Esophagus muscularis mucosa (tissue), 4 donors: ENCODE data around the gene OR4D2. TPM values are rescaled to one million over a fixed set of nuclear protein-coding genes. Genes with fewer than 3 reads are reported as not detected.

ENCODE experiments used
- DNase-seq: peaks from one replicate; pipeline ENCODE4 v3.0.0-alpha.2; 2017; ENCODE audit errors: extremely low spot score
- H3K27ac ChIP-seq, 4 donors: fragments of 200-600 bp; sonication (generic); replicated peaks in 1 of 4; 1 replicate in 3 of 4; 2 replicates in 1 of 4; pipeline ENCODE4 v1.5.1; 2016 to 2019; ENCODE audit warnings: mild to moderate bottlenecking in 1 of 4
- H3K27me3 ChIP-seq, 4 donors: fragments of 200-600 bp; sonication (generic); one replicate each; pipeline versions ENCODE4 v1.5.1 to v1.6.0; 2016 to 2019
- H3K36me3 ChIP-seq, 4 donors: fragments of 200-600 bp; sonication (generic); one replicate each; pipeline ENCODE4 v1.5.1; 2016 to 2019
- H3K4me1 ChIP-seq, 4 donors: fragments of 200-600 bp; sonication (generic); one replicate each; pipeline ENCODE4 v1.5.1; 2016 to 2019
- H3K4me3 ChIP-seq, 4 donors: fragments of 200-600 bp; sonication (generic); 1 replicate in 2 of 4; 2 replicates in 2 of 4; pipeline ENCODE4 v1.5.1; 2016 to 2019; ENCODE audit warnings: mild to moderate bottlenecking in 4 of 4, moderate library complexity in 1 of 4
- H3K9me3 ChIP-seq, 4 donors: fragments of 200-600 bp; sonication (generic); 1 replicate in 3 of 4; 2 replicates in 1 of 4; pipeline ENCODE4 v1.5.1; 2016 to 2019
- EP300 ChIP-seq: sonication (generic); formaldehyde crosslinking; IDR thresholded peaks from one replicate; pipeline ENCODE4 v1.6.1; 2017; ENCODE audit warnings: antibody characterized with exemption
- POLR2A ChIP-seq: fragments of 450-650 bp; IDR thresholded peaks from one replicate; pipeline ENCODE4 v1.6.1; 2017; ENCODE audit warnings: antibody characterized with exemption, moderate library complexity, mild to moderate bottlenecking, low read depth
- POLR2AphosphoS5 ChIP-seq, 2 donors: sonication (generic); formaldehyde crosslinking; IDR thresholded peaks; one replicate each; pipeline ENCODE4 v1.6.1; 2017; ENCODE audit warnings: antibody characterized with exemption in 2 of 2
- WGBS: methylation state at CpG from one replicate; pipeline ENCODE4 v1.1.5; 2018; 5-methylcytosine and 5-hydroxymethylcytosine counted together
- intact Hi-C: fragments of 100-400 bp; cut with DNase I; formaldehyde crosslinking; loops from one replicate; pipeline ENCODE4 v1.15.1; 2023
- total RNA-seq, 4 donors: library from RNA; depleted of rRNA; stranded (reverse); fragments of >200 nt; gene quantifications; one replicate each; pipeline versions ENCODE4 v1.1.0 to v1.2.1, GENCODE V29; 2016
- TF ChIP-seq, protein P1 (sequence below), 3 experiments: fragments of 200-600 bp in 2 of 3; fragments of 450-650 bp in 1 of 3; sonication (generic) in 2 of 3; IDR thresholded peaks; one replicate each; pipeline ENCODE4 v1.5.1; 2017 to 2019; ENCODE audit warnings: antibody characterized with exemption in 3 of 3, mild to moderate bottlenecking in 2 of 3, moderate library complexity in 1 of 3

OR4D2 gene
- total RNA-seq, 4 donors from 2014 or later = not detected

DNA sequence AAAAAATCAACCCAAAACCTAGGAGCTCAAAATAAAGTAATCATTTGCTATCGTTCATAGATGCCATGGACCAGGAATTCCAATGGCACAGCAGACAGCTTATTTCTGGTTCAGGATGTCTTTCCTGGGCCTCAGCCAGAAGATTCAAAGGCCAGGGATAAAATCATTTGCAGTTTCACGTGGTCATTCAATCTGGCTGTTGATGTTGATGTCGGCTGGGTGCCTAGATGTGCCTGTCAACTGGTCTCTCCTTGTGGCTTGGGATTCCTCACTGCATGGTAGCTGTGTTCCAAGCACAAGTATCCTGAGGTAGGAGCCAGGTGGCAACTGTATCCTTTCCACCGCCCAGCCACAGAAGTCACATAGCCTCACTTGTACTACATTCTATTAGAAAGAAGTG, 15.0 kb downstream of the OR4D2 start:
- no peaks in the 10 kb centered on the region for H3K9me3 ChIP-seq
- 60% methylated on average over 4 of the region's 4 CpGs for WGBS
- H3K27me3 ChIP-seq = peaks cover 0 to 27% (median 0%) of the 10 kb centered on the region in 4 donors
- intact Hi-C loops = no loop called here
- no peak overlapping the region for H3K4me3 ChIP-seq
- no peak overlapping the region for H3K27ac ChIP-seq
- TF ChIP-seq POLR2AphosphoS5 (IDR thresholded peaks at IDR 0.05) = no peak
- TF ChIP-seq POLR2A = no peak
- no peak for TF ChIP-seq EP300
- TF ChIP-seq, protein P1, sequence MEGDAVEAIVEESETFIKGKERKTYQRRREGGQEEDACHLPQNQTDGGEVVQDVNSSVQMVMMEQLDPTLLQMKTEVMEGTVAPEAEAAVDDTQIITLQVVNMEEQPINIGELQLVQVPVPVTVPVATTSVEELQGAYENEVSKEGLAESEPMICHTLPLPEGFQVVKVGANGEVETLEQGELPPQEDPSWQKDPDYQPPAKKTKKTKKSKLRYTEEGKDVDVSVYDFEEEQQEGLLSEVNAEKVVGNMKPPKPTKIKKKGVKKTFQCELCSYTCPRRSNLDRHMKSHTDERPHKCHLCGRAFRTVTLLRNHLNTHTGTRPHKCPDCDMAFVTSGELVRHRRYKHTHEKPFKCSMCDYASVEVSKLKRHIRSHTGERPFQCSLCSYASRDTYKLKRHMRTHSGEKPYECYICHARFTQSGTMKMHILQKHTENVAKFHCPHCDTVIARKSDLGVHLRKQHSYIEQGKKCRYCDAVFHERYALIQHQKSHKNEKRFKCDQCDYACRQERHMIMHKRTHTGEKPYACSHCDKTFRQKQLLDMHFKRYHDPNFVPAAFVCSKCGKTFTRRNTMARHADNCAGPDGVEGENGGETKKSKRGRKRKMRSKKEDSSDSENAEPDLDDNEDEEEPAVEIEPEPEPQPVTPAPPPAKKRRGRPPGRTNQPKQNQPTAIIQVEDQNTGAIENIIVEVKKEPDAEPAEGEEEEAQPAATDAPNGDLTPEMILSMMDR (IDR thresholded peaks at IDR 0.05) = no peak
- no peaks in the 10 kb centered on the region for H3K36me3 ChIP-seq
- DNase-seq = no peak
- no peaks in the 10 kb centered on the region for H3K4me1 ChIP-seq

DNA sequence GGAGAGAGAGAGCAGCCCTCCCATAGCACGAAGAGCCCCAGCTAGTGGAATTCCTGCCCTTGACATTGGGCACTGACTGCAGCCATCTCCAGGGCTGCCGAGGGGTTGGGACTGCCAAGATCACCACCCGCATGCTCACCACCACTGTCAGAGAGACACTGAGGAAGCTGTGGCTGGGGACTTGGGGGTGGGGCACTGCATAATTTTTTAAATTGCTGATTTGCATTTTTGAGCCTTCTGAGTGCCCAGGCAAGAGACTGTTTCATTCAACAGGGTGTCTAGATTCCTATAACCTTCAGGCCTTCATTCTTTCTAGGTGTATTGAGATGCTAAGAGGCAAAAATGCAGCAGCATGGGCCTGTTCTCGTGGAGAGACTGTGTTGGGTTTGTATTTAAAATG, 16.7 kb downstream of the OR4D2 start:
- Histone ChIP-seq H3K27me3 (peaks cover 0 to 20% (median 0%) of the 10 kb centered on the region in 4 donors), H3K4me3 (no peak overlapping the region), H3K27ac (no peak overlapping the region), H3K4me1 (no peaks in the 10 kb centered on the region), H3K36me3 (no peaks in the 10 kb centered on the region), H3K9me3 (no peaks in the 10 kb centered on the region)
- 79% methylated on average over 4 of the region's 4 CpGs for WGBS
- TF ChIP-seq POLR2A = no peak
- no peak for TF ChIP-seq POLR2AphosphoS5 (IDR thresholded peaks at IDR 0.05)
- no peak for TF ChIP-seq EP300
- TF ChIP-seq, protein P1 (IDR thresholded peaks at IDR 0.05) = no peak
- DNase-seq = no peak
- intact Hi-C loops = no loop called here

DNA sequence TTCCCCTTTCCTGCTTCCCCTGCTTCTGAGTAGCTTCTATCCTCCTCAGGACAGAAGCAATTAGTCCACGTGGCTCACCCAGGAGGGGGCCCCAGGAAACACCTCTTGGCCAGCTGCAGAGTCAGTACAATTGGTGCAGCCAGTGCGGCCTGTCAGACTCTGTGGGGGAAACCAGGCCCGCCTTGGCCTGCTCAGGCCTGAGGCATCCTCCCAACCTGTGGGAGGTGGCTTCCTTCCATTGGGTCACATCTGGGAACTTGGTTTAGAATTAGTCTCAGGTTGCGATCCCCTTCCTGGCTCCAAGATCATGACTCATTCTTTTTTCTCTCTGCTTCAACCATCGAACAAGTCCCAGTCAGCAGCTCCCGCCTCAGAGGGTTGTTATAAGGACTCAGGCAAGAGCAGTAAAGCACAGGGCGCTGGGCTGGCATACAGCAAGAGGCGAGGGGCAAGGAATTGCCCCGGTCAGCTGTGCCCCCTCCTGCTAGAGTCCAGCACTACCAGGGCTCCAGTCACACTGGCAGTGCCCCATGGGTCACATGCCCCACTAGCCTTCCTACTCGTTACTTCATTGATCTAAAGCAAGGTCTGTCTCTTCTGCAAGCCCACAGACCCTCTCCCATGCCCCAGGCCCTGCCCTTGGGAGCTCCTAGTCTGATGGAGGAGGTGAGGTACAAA, 17.7 kb downstream of the OR4D2 start:
- 52% methylated on average over 9 of the region's 10 CpGs for WGBS
- no peak for DNase-seq
- Histone ChIP-seq H3K27me3 (peaks cover 0 to 28% (median 0%) of the 10 kb centered on the region in 4 donors), H3K36me3 (no peaks in the 10 kb centered on the region), H3K9me3 (no peaks in the 10 kb centered on the region), H3K4me3 (no peak overlapping the region), H3K27ac (no peak overlapping the region), H3K4me1 (no peaks in the 10 kb centered on the region)
- TF ChIP-seq POLR2A (no peak), EP300 (no peak), POLR2AphosphoS5 (IDR thresholded peaks at IDR 0.05) (no peak)
- TF ChIP-seq, protein P1 (IDR thresholded peaks at IDR 0.05) = no peak
- intact Hi-C loops = no loop called here

DNA sequence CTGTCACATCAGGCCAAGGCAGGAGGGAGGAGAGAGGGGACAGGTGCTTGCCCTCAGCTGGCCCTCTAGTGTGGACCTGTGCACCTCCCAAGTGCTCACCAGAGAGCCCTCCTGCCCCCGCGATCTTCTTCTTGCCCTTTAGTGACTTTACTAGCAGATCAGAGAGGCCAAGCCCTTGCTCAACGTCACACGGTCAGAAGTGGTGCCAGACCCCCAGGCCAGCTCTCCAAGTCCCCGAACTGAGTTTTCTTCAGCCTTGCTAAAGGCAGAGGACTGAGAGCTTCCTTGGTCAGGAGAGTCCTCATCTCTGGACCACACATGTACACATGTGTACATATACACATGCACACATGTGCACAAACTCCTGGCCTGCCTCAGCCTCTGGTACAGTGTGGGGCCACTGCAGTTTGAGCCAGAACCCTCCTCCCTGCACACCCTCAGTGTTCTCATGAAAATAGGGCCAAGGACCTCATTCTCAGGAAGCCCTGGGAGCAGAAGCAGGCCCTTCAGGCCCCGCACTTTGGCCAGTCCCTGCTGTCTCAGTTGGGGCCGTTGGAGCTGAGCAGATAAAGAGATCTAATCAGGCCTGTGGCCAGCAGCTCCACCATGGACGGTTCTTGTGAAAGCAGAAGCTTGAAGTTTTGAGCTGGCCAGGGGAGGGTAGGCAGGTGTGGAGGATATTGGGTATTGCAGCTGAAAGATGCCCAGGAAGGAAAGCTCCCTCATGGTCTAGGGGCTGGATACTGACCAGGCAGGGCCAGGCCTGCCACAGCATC, 18.4 kb downstream of the OR4D2 start:
- Histone ChIP-seq H3K27ac (no peak overlapping the region), H3K4me1 (no peaks in the 10 kb centered on the region), H3K36me3 (no peaks in the 10 kb centered on the region), H3K9me3 (no peaks in the 10 kb centered on the region), H3K27me3 (peaks cover 0 to 36% (median 0%) of the 10 kb centered on the region in 4 donors), H3K4me3 (no peak overlapping the region)
- TF ChIP-seq POLR2A (no peak), POLR2AphosphoS5 (IDR thresholded peaks at IDR 0.05) (no peak), EP300 (no peak)
- TF ChIP-seq, protein P1 (IDR thresholded peaks at IDR 0.05) = no peak
- intact Hi-C loops = no loop called here
- no peak for DNase-seq
- WGBS = 86% methylated on average over 8 of the region's 8 CpGs
